GM04503 (cell line): Measurements from ENCODE around the gene CBLB.

Experiments used
- DNase-seq: peaks from one replicate; pipeline ENCODE4 v3.0.0-alpha.2; 2012; ENCODE audit warnings: low read depth

Gene CBLB

DNA sequence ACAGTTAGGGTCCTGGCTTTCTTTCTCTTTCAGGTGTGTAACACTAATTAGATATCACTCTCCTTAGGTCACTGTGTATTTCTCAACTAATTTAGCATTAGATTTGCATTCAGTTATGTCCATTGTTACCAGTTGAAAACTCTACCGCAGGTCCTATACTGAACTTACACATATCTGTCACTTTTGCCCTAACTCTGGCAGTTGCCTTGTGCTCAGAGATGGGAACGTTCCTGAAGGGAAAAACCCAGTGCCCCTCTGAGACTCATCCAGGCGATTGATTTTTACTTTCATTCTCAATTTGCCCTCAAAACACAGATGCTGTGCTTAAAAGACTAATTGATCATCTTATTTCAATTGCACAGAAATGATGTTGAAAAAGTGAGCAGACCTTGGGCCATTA is 253.0 kb downstream of the CBLB start:
- DNase-seq, result no peak

DNA sequence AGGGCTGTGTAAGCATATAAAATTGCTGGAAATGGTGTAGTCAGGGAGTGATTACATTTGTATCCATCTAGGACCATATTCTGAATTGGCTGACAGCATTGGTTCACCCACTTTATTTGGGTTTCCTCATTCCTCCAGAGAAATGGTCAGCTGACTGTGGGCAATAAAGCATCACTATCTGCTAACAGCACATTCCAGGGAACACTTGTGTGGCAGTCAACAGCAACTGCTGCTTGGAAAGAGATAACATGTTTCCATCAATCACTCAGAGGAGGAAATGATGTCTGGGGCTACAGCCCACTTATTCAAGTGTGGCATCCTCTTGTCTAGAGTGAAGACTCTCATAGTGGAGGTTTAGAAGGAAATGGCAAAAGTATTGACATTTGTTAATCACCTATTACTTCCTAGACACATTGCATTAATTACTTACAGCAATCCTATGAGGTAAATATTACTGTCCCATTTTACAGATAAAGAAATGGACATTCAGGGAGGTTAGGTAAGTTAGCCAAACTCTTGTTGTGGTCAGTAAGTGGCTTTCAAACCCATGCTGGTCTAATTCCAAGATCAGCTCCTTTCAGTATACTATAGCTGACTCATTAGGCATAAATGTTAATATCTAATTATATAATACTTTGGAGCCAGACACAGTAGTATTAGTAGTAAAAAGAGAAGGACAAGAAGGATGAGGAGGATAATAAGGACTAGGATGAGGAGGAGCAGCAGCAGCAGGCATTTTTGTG is 254.4 kb downstream of the CBLB start:
- no peak for DNase-seq

DNA sequence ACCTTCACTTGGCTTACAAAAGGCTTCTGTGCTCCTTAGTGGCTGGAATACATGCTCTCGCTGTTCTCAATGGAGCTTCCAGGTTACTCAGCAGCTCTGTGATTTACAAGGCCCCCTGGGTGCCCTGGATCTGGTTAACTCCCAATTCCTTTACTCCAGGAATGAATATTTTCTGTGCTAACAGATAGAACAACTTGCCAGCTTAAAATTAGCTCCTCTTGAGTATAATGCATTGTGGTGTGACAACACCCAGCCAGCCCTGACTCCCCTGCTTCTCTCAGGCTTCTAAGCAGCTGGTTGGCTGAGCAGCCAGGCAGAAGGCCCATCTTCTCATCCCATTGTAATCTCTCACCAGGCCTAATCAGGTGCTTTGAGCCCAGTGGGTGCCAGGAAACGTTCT is 255.7 kb downstream of the CBLB start:
- DNase-seq, result peak; percentile 31

DNA sequence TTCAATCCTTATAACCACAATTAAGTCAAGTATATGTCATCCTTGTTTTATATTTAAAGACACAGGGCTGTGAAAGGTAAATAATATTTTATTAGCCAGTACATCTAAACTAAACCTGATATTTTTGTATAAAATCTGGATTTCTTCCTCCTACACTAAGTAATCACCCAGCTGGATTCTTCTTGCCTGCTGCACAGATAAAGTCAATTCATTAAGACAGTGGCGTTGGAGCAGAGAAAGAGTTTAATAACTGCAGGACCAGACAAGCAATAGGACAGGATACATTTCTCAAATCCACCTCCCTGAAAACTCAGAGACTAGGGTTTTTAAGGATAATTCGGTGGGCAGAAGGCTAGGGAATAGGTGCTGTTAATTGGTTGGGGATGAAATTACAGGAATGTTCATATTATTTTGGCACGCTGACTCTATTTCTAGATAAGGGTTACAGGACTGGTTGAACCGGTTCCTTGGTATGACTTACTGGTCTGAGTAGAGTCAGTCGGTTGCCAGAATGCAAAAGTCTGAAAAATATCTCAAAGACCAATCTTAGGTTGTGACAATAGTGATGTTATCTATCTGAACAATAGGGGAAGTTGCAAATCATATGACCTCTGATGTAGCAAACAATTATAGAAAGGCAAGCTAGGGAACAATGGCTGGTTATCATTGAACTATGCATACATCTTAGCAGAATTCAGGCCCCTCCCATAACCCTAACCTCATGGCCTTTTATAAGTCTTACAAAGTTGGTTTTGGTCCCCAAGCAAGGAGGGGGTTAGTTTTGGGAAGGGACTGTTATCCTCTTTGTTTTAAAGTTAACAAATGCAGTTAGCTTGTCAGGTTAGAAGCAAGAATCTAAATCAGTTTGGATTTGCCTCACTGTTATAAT is 257.3 kb downstream of the CBLB start:
- no peak for DNase-seq

DNA sequence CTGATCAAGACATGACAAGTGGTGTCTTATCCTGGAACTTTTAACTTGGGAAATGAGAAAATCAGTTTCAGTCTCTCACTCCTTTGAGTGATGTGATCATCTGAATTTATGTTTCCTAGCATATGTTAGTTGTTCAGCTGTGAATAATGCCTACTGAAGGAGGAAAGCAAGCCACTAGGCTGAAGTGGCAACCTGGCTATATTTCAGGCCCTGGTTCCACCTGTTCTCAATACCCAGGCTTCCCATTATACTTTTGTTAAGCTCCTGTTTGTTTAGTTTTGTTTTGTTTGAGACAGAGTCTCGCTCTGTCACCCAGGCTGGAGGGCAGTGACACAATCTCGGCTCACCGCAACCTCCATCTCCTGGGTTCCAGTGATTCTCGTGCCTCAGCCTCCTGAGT is 258.3 kb downstream of the CBLB start:
- no peak for DNase-seq

DNA sequence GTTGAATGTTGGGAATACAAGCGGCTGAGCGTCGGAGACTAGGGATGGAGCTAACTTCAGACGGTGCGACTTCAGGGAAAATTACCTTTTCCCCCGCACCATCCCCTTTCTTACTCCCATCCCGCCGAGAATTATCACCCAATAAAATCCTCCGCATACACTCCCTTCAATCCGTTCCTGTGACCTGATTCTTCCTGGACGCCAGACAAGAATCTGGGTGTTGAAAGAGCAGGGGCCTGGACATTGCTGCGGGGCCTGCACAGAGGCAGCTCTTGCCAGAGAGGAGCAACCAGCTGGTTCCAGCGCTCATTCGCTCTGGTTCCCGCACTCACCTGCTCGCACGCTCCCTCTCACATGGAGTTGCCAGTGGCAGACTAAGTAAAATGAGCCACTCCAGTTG is 260.2 kb downstream of the CBLB start:
- DNase-seq, result no peak

DNA sequence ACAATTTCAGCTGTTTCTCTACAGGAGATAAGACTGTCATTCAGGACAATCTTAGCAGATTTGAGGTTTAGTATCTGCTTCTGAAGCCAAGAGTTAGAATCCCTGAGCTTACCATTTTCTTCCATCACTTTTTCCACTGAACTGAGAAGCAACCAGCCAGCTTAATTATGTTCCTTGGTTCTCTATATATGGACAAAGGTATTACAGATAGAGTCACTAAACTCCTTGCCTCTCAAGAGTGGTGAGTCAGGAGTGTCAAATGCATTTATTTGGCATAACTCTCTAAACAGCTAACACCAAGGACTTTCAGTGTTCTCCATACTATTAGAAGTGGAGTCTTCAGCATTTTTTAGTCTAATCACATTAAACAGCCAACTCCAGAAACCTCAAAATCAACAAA is 262.8 kb downstream of the CBLB start:
- DNase-seq, result no peak
